ENCODE data around the gene ASXL2.

- TF ChIP-seq CC2D1A (CRISPR knock-in tag; IDR thresholded peaks at IDR 0.05) (no peak), ZNF274 (CRISPR knock-in tag; IDR thresholded peaks at IDR 0.05) (no peak), MAFG (CRISPR knock-in tag; IDR thresholded peaks at IDR 0.05) (no peak), ZNF10 (CRISPR knock-in tag; IDR thresholded peaks at IDR 0.05; ENCODE audit: borderline replicate concordance, low read depth) (no peak)
Observed at GRCh38 chr2:25756536-25756935, 121.8 kb downstream of the ASXL2 start.
